ENCODE data around the gene FEM1B.

FEM1B gene

DNA sequence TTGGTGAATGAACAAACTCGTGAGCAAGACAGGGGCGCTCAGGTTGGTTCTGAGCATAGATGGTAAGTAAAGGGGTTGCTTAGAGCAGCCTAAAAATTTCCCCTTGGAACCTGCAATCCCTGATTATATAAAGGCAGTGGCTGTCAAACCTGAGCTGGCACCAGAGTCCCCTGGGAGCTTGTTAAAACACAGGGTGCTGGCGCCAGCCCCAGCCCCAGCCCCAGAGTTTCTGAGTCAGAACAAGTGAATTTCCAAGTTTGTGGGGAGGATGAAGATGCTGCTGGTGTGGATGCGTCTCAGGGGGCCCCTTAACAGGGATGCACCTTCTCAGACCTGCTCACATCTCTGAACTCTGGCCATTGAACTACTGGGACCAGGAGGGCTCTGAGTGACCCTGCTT, 48.2 kb downstream of the FEM1B start (continued):
- TF ChIP-seq, protein P1, sequence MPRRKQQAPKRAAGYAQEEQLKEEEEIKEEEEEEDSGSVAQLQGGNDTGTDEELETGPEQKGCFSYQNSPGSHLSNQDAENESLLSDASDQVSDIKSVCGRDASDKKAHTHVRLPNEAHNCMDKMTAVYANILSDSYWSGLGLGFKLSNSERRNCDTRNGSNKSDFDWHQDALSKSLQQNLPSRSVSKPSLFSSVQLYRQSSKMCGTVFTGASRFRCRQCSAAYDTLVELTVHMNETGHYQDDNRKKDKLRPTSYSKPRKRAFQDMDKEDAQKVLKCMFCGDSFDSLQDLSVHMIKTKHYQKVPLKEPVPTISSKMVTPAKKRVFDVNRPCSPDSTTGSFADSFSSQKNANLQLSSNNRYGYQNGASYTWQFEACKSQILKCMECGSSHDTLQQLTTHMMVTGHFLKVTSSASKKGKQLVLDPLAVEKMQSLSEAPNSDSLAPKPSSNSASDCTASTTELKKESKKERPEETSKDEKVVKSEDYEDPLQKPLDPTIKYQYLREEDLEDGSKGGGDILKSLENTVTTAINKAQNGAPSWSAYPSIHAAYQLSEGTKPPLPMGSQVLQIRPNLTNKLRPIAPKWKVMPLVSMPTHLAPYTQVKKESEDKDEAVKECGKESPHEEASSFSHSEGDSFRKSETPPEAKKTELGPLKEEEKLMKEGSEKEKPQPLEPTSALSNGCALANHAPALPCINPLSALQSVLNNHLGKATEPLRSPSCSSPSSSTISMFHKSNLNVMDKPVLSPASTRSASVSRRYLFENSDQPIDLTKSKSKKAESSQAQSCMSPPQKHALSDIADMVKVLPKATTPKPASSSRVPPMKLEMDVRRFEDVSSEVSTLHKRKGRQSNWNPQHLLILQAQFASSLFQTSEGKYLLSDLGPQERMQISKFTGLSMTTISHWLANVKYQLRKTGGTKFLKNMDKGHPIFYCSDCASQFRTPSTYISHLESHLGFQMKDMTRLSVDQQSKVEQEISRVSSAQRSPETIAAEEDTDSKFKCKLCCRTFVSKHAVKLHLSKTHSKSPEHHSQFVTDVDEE (CRISPR knock-in tag; IDR thresholded peaks at IDR 0.05) = no peak
- TF ChIP-seq ZFP3 (CRISPR knock-in tag; IDR thresholded peaks at IDR 0.05) (no peak), TCF4 (CRISPR knock-in tag; IDR thresholded peaks at IDR 0.05; ENCODE audit: borderline replicate concordance) (no peak), GLIS3 (CRISPR knock-in tag; IDR thresholded peaks at IDR 0.05) (no peak)

DNA sequence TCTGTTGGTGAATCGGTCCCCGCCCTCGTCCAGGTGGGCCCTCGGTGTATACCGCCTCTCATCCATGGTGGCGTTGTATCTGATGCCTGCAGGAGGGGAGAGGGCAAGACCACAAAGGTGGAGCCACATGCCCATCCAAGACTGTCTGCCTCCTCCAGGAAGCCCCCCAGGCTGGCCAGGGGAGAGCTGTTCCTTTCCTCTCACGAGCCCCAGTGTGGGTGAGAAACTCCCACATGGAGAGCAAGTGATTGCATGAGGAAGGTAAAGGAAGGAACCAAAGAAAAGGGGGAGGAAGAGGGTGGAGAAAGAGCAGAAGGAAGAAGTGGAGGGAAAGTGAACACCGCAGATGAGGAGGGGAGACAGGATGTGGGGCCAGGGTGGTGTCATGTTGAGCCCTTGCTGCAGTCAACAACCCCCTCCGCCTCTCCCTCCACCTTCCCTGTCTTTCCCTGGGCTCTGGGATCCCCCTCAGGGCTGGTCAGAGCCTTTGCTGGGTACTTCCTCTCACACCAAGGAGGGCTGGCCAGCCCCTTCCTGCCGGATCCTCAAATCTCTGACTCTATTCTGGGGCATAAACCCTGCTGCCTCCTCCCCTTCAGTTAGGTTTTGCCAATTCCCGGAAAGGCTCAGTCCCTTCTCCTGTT, 49.3 kb downstream of the FEM1B start:
- TF ChIP-seq CSDC2 (CRISPR knock-in tag; IDR thresholded peaks at IDR 0.05) (no peak), PPARA (CRISPR knock-in tag; IDR thresholded peaks at IDR 0.05; ENCODE audit: borderline replicate concordance) (no peak), ISL1 (CRISPR knock-in tag; IDR thresholded peaks at IDR 0.05) (no peak), ESRRG (CRISPR knock-in tag; IDR thresholded peaks at IDR 0.05) (no peak), TCF4 (CRISPR knock-in tag; IDR thresholded peaks at IDR 0.05; ENCODE audit: borderline replicate concordance) (no peak), ARNTL (CRISPR knock-in tag; IDR thresholded peaks at IDR 0.05; ENCODE audit: borderline replicate concordance, low read depth) (no peak), SNAI2 (CRISPR knock-in tag; IDR thresholded peaks at IDR 0.05) (no peak), ZNF565 (CRISPR knock-in tag; conservative IDR thresholded peaks at IDR 0.05; ENCODE audit: low read depth) (no peak)
- TF ChIP-seq, protein P2, sequence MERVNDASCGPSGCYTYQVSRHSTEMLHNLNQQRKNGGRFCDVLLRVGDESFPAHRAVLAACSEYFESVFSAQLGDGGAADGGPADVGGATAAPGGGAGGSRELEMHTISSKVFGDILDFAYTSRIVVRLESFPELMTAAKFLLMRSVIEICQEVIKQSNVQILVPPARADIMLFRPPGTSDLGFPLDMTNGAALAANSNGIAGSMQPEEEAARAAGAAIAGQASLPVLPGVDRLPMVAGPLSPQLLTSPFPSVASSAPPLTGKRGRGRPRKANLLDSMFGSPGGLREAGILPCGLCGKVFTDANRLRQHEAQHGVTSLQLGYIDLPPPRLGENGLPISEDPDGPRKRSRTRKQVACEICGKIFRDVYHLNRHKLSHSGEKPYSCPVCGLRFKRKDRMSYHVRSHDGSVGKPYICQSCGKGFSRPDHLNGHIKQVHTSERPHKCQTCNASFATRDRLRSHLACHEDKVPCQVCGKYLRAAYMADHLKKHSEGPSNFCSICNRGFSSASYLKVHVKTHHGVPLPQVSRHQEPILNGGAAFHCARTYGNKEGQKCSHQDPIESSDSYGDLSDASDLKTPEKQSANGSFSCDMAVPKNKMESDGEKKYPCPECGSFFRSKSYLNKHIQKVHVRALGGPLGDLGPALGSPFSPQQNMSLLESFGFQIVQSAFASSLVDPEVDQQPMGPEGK (CRISPR knock-in tag; IDR thresholded peaks at IDR 0.05; ENCODE audit: borderline replicate concordance) = no peak
- TF ChIP-seq, protein P1 (CRISPR knock-in tag; IDR thresholded peaks at IDR 0.05) = no peak
- TF ChIP-seq, protein P3, sequence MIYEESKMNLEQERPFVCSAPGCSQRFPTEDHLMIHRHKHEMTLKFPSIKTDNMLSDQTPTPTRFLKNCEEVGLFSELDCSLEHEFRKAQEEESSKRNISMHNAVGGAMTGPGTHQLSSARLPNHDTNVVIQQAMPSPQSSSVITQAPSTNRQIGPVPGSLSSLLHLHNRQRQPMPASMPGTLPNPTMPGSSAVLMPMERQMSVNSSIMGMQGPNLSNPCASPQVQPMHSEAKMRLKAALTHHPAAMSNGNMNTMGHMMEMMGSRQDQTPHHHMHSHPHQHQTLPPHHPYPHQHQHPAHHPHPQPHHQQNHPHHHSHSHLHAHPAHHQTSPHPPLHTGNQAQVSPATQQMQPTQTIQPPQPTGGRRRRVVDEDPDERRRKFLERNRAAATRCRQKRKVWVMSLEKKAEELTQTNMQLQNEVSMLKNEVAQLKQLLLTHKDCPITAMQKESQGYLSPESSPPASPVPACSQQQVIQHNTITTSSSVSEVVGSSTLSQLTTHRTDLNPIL (CRISPR knock-in tag; IDR thresholded peaks at IDR 0.05; ENCODE audit: low read depth) = no peak
- no peak for ATAC-seq

DNA sequence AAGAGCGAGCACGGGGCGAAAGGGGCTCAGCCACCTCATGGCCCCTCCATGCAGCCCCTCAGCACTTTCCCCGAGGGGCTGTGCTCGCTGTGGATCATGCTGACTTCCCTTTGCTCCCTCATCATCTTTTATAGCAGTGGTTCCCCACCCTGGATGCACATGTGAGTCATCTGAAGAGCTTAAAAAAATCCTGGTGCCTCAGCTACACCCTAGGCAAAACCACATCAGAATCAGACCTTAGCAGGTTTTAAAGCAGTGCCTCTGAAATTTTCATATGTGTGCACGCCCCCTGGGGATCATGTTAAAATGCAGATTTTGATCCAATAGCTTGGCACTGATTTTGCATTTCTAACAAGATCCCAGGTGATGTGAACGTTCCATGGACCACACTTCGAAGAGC, 50.9 kb downstream of the FEM1B start:
- ATAC-seq = no peak
- TF ChIP-seq ARNTL (CRISPR knock-in tag; IDR thresholded peaks at IDR 0.05; ENCODE audit: borderline replicate concordance, low read depth) (no peak), TCF4 (CRISPR knock-in tag; IDR thresholded peaks at IDR 0.05; ENCODE audit: borderline replicate concordance) (no peak), ZNF565 (CRISPR knock-in tag; conservative IDR thresholded peaks at IDR 0.05; ENCODE audit: low read depth) (no peak), BACH2 (CRISPR knock-in tag; IDR thresholded peaks at IDR 0.05; ENCODE audit: borderline replicate concordance) (no peak), TOX (CRISPR knock-in tag; IDR thresholded peaks at IDR 0.05; ENCODE audit: borderline replicate concordance) (no peak), ZFP3 (CRISPR knock-in tag; IDR thresholded peaks at IDR 0.05) (no peak), OSR1 (CRISPR knock-in tag; IDR thresholded peaks at IDR 0.05) (no peak), RARB (CRISPR knock-in tag; IDR thresholded peaks at IDR 0.05) (no peak)
- TF ChIP-seq, protein P3 (CRISPR knock-in tag; IDR thresholded peaks at IDR 0.05; ENCODE audit: low read depth) = no peak
- TF ChIP-seq, protein P1 (CRISPR knock-in tag; IDR thresholded peaks at IDR 0.05) = no peak
- TF ChIP-seq, protein P4, sequence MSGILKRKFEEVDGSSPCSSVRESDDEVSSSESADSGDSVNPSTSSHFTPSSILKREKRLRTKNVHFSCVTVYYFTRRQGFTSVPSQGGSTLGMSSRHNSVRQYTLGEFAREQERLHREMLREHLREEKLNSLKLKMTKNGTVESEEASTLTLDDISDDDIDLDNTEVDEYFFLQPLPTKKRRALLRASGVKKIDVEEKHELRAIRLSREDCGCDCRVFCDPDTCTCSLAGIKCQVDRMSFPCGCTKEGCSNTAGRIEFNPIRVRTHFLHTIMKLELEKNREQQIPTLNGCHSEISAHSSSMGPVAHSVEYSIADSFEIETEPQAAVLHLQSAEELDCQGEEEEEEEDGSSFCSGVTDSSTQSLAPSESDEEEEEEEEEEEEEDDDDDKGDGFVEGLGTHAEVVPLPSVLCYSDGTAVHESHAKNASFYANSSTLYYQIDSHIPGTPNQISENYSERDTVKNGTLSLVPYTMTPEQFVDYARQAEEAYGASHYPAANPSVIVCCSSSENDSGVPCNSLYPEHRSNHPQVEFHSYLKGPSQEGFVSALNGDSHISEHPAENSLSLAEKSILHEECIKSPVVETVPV (CRISPR knock-in tag; IDR thresholded peaks at IDR 0.05) = no peak
- TF ChIP-seq, protein P5, sequence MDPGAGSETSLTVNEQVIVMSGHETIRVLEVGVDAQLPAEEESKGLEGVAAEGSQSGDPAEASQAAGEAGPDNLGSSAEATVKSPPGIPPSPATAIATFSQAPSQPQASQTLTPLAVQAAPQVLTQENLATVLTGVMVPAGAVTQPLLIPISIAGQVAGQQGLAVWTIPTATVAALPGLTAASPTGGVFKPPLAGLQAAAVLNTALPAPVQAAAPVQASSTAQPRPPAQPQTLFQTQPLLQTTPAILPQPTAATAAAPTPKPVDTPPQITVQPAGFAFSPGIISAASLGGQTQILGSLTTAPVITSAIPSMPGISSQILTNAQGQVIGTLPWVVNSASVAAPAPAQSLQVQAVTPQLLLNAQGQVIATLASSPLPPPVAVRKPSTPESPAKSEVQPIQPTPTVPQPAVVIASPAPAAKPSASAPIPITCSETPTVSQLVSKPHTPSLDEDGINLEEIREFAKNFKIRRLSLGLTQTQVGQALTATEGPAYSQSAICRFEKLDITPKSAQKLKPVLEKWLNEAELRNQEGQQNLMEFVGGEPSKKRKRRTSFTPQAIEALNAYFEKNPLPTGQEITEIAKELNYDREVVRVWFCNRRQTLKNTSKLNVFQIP (CRISPR knock-in tag; IDR thresholded peaks at IDR 0.05; ENCODE audit: borderline replicate concordance, low read depth) = no peak

Data from SK-N-SH treated with all-trans-retinoic acid at 6 μM for 48 hours (cell line).